ENCODE measurements around the gene CYS1.
A peak's percentile ranks its signal among the peaks of the same experiment; 100 is the strongest.

CYS1 gene

DNA sequence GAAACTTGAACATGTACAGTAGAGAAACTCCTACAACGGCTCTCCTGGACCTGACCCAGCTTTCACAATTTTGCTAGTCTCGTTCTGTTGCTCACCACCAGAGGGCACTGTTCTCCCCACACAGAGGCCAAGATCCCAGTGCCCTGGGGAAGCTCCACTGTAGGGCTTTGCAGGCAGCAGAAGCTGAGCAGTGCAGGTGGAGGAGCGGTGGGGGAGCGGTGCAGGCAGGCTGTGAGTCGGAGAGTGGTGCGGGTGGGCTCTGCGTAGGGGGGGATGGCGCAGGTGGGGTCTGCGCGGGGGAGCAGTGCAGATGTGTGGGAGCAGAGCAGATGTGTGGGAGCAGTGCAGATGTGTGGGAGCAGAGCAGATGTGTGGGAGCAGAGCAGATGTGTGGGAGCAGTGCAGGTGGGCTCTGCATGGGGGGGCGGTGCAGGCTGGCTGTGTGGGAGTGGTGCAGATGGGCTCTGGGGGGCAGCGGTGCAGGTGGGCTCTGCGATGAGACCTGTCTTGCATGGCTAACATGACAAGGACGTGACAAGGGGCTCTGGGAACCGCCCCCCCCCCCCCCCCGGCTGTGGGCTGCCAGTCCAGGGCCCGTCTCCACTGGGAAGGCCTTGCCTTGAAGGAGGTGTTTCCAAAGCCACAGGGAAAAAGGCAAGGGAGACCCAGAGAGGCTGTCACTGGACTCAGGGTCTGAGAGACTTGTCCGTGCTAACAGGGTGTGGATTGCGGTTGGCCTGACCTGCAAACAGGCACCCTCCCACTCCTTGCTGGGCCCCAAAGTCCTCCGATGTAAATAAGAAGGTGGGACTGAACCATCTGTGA is 7.3 kb downstream of the CYS1 start:
- DNase-seq (ENCODE audit: low read depth in 2 of 2): peak; percentile 57 to 63

DNA sequence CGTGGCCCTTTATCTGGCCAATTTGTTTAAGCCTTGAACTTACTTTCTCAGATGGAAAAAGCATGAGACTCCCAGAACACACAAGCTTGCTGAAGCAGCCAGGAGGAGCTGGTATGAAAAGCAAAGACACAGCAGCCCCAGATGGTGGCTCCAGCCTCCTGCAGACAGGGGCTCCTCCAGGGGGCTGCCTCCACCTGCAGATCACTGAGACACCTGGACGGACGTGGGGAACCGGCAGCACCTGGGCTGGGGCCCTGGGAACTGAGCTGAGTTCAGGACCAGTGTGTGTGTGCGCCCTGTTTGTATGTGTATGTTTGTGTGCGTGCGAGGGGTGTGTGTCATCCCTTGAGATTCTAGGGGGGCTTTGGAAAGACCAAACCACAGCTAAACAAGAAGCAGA is 8.6 kb downstream of the CYS1 start:
- DNase-seq (ENCODE audit: low read depth in 2 of 2): no peak

DNA sequence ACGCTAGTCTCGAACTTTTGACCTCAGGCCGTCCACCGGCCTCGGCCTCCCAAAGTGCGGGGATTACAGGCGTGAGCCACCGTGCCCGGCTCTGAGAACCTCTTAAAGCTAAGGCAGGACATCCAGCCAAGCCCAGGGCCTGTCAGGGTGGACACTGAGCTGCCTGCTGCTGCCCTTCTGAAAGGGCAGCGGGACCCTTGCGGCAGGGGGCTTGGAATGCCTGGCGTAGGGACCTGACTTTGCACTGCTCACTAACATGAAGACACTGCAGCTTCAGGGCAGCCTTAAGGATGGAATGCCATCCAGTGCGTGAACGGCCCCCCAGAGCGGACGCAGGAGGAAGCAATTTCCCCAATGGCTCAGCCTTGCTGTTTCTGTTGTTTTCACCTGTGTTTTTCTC is 9.0 kb downstream of the CYS1 start:
- DNase-seq (ENCODE audit: low read depth in 2 of 2): no peak

- no peak for DNase-seq (ENCODE audit: low read depth in 2 of 2)
Observed at GRCh38 chr2:10067881-10068280, 12.3 kb downstream of the CYS1 start.

- DNase-seq (ENCODE audit: low read depth in 2 of 2): no peak
Observed at GRCh38 chr2:10067330-10067729, 12.9 kb downstream of the CYS1 start.

DNA sequence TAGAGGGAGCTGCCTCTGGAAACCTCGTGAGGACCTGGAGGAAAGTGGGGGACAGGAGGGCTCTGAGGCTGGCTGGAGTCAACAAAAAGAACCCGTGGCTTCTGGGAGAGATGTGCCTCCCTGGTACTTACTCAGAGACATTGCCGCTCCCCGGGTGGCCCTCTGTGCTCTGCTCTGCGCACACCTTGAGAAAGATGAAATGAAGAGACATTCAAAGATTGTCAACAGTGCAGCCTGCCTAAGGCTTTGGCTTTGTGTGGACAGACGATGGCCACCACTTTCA is 14.5 kb downstream of the CYS1 start:
- DNase-seq (ENCODE audit: low read depth in 2 of 2): no peak

DNA sequence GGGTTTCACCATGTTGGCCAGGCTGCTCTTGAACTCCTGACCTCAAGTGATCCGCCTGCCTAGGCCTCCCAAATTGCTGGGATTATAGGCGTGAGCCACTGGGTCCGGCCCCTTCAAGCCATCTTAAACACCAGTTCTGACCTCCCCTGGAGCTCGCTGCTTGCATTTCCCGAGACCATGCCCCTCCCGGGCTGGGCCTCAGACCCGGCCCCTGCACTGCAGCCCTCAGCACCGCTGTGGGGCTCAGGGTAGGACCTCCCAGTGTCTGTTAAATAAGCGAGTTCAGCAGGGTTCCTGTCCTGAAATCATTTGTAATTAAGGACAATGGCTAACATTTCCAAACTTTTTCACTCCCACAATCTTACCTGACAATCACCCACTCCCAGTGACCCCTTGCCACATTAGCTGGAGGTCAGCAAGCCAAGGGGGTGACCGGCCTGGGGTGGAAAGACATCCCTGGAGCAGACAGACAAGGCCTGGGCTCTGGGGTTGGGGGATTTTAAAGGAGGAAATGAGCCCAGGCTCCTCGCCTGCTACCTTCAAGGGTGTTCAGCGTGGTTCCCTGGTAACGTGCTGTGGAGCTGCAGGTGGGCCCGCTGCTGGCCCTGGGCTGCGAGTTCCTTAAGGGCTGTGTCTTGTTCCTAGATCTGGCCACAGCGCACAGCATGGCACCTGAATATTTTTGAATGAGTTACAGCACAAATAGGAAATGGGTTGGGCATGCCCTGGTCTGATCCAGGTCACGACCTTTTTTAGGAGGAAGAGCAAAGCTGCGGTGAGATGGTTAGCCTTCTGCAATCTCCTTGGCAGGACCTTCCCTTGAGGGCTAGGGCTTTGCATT is 15.1 kb downstream of the CYS1 start:
- DNase-seq (ENCODE audit: low read depth in 2 of 2): no peak

GRCh38 chr2:10063566-10063965 is 16.6 kb downstream of the CYS1 start:
- no peak for DNase-seq (ENCODE audit: low read depth in 2 of 2)

DNA sequence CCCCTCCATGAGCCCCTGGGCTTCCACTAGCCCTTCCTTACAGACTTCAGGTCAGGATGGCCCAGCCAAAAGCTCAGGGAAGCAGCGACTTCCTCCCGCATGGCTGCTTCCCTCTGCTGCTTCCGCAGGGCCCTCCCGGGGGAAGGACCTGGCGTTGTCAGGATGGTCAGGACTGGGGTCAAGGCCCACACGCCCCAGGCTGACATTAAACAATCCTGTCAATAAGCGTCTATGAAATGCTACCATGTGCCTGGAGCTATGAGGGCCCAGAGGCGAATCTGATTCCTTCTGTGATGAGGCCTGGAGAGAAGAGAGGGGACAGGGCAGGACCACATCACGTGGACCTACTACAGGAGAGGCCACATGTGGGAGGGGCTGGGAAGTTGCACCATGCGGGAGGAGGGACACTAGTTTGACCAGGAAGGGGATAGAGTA is 17.3 kb downstream of the CYS1 start:
- no peak for DNase-seq (ENCODE audit: low read depth in 2 of 2)

- no peak for DNase-seq (ENCODE audit: low read depth in 2 of 2)
Observed at GRCh38 chr2:10061221-10061925, 18.8 kb downstream of the CYS1 start.

GRCh38 chr2:10059552-10060335 is 20.5 kb downstream of the CYS1 start:
- no peak for DNase-seq (ENCODE audit: low read depth in 2 of 2)

GRCh38 chr2:10059016-10059351 is 21.2 kb downstream of the CYS1 start:
- no peak for DNase-seq (ENCODE audit: low read depth in 2 of 2)

DNA sequence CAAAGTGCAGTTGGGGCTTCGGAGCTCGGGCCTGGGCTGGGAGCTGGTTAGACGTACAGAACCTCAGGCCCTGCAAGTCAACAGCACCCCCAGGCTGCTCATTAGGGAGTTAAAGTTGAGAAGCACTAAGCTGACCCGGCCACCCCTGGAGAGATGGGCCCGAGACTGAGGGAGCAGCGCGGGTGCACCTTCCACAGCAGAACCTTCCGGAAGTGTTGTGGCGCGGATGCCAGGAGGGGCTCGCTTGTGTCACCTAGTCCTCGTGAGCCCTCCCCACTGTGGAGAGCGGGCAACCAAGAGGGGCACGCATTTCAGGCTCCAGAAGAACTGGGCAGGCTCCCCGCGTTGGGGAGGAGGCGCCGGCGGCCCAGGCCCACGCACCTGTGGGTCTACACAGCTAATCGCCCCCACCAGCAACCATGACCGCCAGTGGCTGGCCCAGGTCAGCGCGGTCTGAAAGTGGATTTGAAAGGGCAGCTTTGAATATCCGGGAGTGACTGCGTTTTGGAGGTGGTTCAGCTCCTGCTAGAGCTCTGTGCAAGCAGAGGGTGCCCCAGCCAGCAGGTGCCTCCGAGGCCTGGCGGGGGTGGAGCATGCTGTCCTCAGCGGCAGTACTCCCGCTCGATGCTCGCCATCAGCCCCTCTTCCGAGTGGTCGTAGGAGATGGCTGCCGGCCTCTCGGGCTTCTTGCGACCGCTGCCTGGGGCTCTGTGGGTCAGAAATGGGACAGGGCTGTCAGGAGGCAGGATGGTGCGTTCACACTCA is 21.8 kb downstream of the CYS1 start:
- no peak for DNase-seq (ENCODE audit: low read depth in 2 of 2)

DNA sequence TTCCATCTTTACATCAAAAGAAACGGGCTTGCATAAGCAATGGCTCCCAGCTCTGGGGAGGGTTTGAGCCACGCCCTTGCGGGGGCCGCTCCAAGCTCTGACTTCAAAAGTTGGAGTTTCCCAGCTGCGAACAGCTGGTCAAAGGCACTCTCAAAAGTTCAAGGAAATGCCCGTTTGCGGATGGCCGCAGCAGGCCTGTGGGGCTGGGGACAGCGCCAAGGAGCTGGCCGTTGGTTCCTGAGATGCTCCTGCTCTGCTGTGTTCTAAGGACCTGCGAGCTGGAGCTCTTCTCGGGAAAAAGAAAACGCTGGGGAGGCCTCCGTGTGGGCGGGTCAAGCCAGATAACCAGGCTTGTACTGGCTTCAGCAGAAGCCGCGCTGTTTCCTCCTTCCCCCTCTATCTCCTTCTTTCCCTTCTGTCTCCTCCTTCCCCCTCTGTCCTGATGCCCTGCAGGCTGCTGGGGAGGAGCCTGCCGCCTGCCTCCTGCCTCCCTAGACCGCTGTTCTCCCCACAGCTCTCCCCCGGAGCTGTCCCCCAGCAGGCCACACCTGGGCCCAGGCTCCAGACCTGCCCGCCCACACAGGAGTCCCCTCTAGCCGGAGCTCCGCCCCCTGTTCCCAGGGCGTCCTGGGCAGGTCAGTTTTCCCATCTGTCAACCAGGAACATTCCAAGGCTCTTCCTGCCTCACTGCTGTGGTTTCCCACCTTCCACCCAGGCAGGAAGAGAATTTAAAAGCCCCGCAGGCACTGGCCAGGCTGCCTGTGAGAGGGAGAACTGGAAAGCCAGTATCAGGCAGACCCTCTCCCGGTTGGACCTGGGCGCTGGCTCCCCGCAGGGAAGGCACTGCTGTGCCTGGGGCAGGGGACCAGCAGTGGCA is 22.7 kb downstream of the CYS1 start:
- DNase-seq (ENCODE audit: low read depth in 2 of 2): peak in 1 of 2 experiments; percentile 32

- no peak for DNase-seq (ENCODE audit: low read depth in 2 of 2)
Observed at GRCh38 chr2:10056439-10056838, 23.8 kb downstream of the CYS1 start.

GRCh38 chr2:10054976-10055375 is 25.2 kb downstream of the CYS1 start:
- DNase-seq (ENCODE audit: low read depth in 2 of 2): no peak

DNA sequence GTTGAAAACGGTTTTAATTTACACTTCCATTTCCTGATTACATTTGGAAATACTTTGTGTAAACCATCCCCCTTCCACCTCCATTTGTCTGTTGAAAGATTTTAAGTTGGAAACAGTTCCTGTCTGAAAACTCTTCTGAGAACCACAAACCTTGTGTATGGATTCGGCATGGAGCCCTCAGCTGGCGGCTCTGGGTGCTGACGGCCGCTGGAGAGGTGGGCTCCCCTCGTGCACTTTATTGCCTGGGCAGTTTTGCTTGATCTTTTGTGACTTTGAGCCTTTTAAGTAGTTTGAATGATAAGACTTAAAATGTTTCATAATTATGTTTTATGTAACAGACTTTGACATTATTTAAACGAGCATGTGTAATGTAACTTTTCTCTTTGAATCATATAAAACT is 25.8 kb downstream of the CYS1 start:
- no peak for DNase-seq (ENCODE audit: low read depth in 2 of 2)

GRCh38 chr2:10053351-10053750 is 26.9 kb downstream of the CYS1 start:
- no peak for DNase-seq (ENCODE audit: low read depth in 2 of 2)

DNA sequence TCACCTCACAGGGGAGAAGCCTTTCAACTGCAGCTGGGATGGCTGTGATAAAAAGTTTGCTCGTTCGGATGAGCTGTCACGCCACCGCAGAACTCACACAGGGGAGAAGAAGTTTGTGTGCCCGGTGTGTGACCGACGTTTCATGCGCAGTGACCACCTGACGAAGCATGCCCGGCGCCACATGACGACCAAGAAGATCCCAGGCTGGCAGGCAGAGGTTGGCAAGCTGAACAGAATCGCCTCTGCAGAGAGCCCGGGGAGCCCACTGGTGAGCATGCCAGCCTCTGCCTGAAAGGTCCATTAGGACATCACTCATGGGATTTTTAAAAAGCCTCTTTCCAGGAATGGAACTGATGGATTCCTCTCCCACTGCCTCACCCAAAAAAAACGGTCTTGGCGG is 28.0 kb downstream of the CYS1 start:
- DNase-seq (ENCODE audit: low read depth in 2 of 2): no peak

GRCh38 chr2:10048501-10049171 is 31.6 kb downstream of the CYS1 start:
- no peak for DNase-seq (ENCODE audit: low read depth in 2 of 2)
